ENCODE data around the gene RAB3C.

Gene RAB3C

DNA sequence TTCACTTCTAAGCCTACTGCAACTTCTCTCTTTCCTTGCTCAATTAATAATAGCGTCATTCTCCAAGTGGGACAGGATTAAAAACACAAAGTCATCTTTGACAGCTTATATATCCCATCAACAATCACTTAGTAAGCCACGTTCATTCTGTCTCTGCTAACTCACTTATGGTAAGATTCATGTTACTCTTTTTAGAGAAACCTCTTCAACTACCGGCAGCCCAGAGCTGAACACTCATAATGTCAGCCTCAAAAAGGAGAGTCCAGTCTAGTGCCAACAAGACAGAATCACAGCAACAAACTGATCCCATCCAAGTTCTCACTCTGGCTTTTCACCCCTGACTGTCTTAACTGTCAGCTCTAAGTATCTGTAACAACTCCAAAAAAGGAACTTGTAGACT lies 196.0 kb downstream of the RAB3C start:
- Histone ChIP-seq H3K27me3 (no peaks in the 10 kb centered on the region), H3K4me3 (ENCODE audit: low read depth in 1 of 2, low read length in 1 of 2) (no peak overlapping the region), H3K9me3 (no peaks in the 10 kb centered on the region), H3K36me3 (no peaks in the 10 kb centered on the region), H3K27ac (no peak overlapping the region), H3K4me1 (ENCODE audit: control insufficient read depth in 1 of 2, insufficient read depth in 1 of 2, low read depth in 1 of 2, low read length in 1 of 2) (no peaks in the 10 kb centered on the region)
- TF ChIP-seq CTCF (IDR thresholded peaks at IDR 0.05): no peak

GRCh38 chr5:58786035-58786434 lies 203.2 kb downstream of the RAB3C start:
- H3K4me3 ChIP-seq (ENCODE audit: low read depth in 1 of 2, low read length in 1 of 2): no peak overlapping the region
- H3K9me3 ChIP-seq: no peaks in the 10 kb centered on the region
- H3K36me3 ChIP-seq: no peaks in the 10 kb centered on the region

GRCh38 chr5:58786711-58787303 lies 203.9 kb downstream of the RAB3C start:
- H3K4me3 ChIP-seq (ENCODE audit: low read depth in 1 of 2, low read length in 1 of 2): no peak overlapping the region
- no peak overlapping the region for H3K27ac ChIP-seq
- TF ChIP-seq CTCF (IDR thresholded peaks at IDR 0.05): no peak
- H3K27me3 ChIP-seq: peaks cover 27% of the 10 kb centered on the region
- H3K4me1 ChIP-seq (ENCODE audit: control insufficient read depth in 1 of 2, insufficient read depth in 1 of 2, low read depth in 1 of 2, low read length in 1 of 2): no peaks in the 10 kb centered on the region
- no peaks in the 10 kb centered on the region for H3K36me3 ChIP-seq
- H3K9me3 ChIP-seq: no peaks in the 10 kb centered on the region

More at GRCh38 chr5:58786035-58786434, 203.2 kb downstream of the RAB3C start:
- peaks cover 27% of the 10 kb centered on the region for H3K27me3 ChIP-seq
- no peak overlapping the region for H3K27ac ChIP-seq
- H3K4me1 ChIP-seq (ENCODE audit: control insufficient read depth in 1 of 2, insufficient read depth in 1 of 2, low read depth in 1 of 2, low read length in 1 of 2): no peaks in the 10 kb centered on the region
- no peak for TF ChIP-seq CTCF (IDR thresholded peaks at IDR 0.05)

DNA sequence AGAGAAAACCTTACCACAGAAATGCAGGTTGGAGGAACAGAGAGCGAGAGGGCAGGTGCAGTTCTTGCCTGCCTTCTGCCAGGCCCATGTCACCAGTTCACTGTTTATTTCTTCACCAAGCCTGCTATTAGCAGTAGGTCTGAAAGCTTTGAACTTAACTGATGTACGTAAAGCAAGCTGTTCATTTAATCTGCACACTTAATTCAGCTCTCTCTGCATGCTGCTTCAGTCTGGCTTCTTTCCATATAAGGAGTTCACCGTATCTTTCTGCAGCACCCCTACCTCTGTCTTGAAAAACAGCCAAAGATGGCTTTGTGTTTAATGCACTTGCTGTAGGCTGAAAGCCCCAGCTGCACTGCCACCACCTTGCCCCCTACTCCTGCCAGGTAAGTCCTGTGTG lies 205.1 kb downstream of the RAB3C start:
- no peak for TF ChIP-seq CTCF (IDR thresholded peaks at IDR 0.05)
- no peak overlapping the region for H3K4me3 ChIP-seq (ENCODE audit: low read depth in 1 of 2, low read length in 1 of 2)
- H3K36me3 ChIP-seq: no peaks in the 10 kb centered on the region
- no peak overlapping the region for H3K27ac ChIP-seq
- no peaks in the 10 kb centered on the region for H3K4me1 ChIP-seq (ENCODE audit: control insufficient read depth in 1 of 2, insufficient read depth in 1 of 2, low read depth in 1 of 2, low read length in 1 of 2)
- H3K9me3 ChIP-seq: no peaks in the 10 kb centered on the region
- peaks cover 27% of the 10 kb centered on the region for H3K27me3 ChIP-seq

DNA sequence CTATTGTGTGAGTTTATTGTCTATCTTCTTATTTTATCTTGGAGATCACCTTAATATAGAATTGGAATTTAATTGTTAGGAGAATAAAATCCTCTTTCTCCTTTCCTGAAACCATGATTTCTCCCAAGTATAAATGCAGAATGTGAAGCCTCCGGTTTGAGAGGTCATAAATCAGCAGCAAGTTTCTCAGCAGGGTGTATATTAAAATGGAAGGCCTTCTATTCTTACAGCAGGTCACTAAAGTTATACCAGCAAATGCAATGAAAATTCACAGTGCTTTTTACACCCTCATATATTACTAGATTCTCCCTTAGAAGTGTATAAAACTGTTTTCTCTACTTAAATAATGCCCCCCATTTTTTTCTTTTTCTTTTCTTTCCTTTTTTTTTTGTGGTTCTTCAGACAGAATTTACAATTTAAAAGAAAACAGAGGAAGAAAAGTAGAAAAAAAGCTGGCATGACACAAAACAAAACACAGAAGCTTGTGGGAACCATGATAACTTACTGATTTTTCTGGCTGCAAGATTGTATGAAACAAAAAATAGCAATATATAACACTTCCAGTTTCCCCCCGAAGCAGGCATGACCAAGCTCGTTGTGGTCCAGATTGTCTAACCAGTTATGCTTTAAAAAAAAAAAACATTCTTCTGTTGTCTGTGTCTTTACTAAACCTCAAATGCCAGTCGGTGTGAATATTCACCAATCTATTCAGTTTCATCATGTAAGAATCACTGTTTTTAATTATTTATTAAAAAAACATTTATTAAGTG lies 211.2 kb downstream of the RAB3C start:
- Histone ChIP-seq H3K4me3 (ENCODE audit: low read depth in 1 of 2, low read length in 1 of 2) (no peak overlapping the region), H3K27me3 (no peaks in the 10 kb centered on the region), H3K9me3 (no peaks in the 10 kb centered on the region), H3K27ac (no peak overlapping the region), H3K36me3 (no peaks in the 10 kb centered on the region), H3K4me1 (ENCODE audit: control insufficient read depth in 1 of 2, insufficient read depth in 1 of 2, low read depth in 1 of 2, low read length in 1 of 2) (no peaks in the 10 kb centered on the region)
- TF ChIP-seq CTCF (IDR thresholded peaks at IDR 0.05): no peak
